T-helper 9 cell (primary cell): Measurements from ENCODE around the gene SFI1.
A peak's percentile ranks its signal among the peaks of the same experiment; 100 is the strongest.
"Not testable (repeated sequence)": the region's sequence is repeated elsewhere in the genome, so short reads cannot be mapped to it uniquely, and the experiment has no call there.

Source experiments
- DNase-seq: peaks from one replicate; pipeline ENCODE4 v3.0.0-alpha.2; 2020

Gene SFI1

GRCh38 chr22:31493355-31493754, 3.0 kb upstream of the SFI1 start:
- DNase-seq = not testable (repeated sequence)

GRCh38 chr22:31495343-31495742, 993 bp upstream of the SFI1 start:
- no peak for DNase-seq

- DNase-seq = peak; percentile 36
Observed at GRCh38 chr22:31496735-31497146, 405 bp downstream of the SFI1 start.

GRCh38 chr22:31497148-31497938, 1.0 kb downstream of the SFI1 start:
- no peak for DNase-seq

- DNase-seq = no peak
Observed at GRCh38 chr22:31501738-31502137, 5.4 kb downstream of the SFI1 start.

GRCh38 chr22:31503211-31503964, 7.1 kb downstream of the SFI1 start:
- no peak for DNase-seq

- no peak for DNase-seq
Observed at GRCh38 chr22:31504282-31504681, 7.9 kb downstream of the SFI1 start.

GRCh38 chr22:31507517-31507916, 11.2 kb downstream of the SFI1 start:
- DNase-seq = not testable (repeated sequence)

GRCh38 chr22:31508536-31508935, 12.2 kb downstream of the SFI1 start:
- DNase-seq = no peak

- no peak for DNase-seq
Observed at GRCh38 chr22:31509061-31509762, 12.9 kb downstream of the SFI1 start.

GRCh38 chr22:31520051-31520450, 23.7 kb downstream of the SFI1 start:
- no peak for DNase-seq

GRCh38 chr22:31524132-31524531, 27.8 kb downstream of the SFI1 start:
- DNase-seq = not testable (repeated sequence)

- no peak for DNase-seq
Observed at GRCh38 chr22:31526270-31526669, 29.9 kb downstream of the SFI1 start.

- no peak for DNase-seq
Observed at GRCh38 chr22:31530823-31531195, 34.5 kb downstream of the SFI1 start.

GRCh38 chr22:31532060-31532459, 35.7 kb downstream of the SFI1 start:
- DNase-seq = no peak

- no peak for DNase-seq
Observed at GRCh38 chr22:31533374-31533773, 37.0 kb downstream of the SFI1 start.

GRCh38 chr22:31537019-31537535, 40.7 kb downstream of the SFI1 start:
- no peak for DNase-seq

- DNase-seq = no peak
Observed at GRCh38 chr22:31538815-31539214, 42.5 kb downstream of the SFI1 start.

GRCh38 chr22:31540166-31540565, 43.8 kb downstream of the SFI1 start:
- DNase-seq = not testable (repeated sequence)

- no peak for DNase-seq
Observed at GRCh38 chr22:31540966-31541365, 44.6 kb downstream of the SFI1 start.

GRCh38 chr22:31544481-31545480, 48.4 kb downstream of the SFI1 start:
- DNase-seq = no peak

- no peak for DNase-seq
Observed at GRCh38 chr22:31550871-31551370, 54.6 kb downstream of the SFI1 start.
